GM12878 (cell line): ENCODE results near the gene HSPA12B. TPM values are rescaled to one million over a fixed set of nuclear protein-coding genes. Genes with fewer than 3 reads are reported as not detected.

ENCODE experiments used
- ATAC-seq: fragments of 200-7000 bp; cut with Tn5 transposase; 3 replicates; pipeline ENCODE4 v1.9.1; 2020; ENCODE audit warnings: mild to moderate bottlenecking, moderate library complexity
- BruUV-seq: library from RNA; stranded (reverse); fragments of 400-500 nt; replicated peaks from 2 replicates; lab custom pipeline; 2021; lab: Mats Ljungman, UMichigan
- CTCF ChIA-PET: fragments of 300-600 bp; sonication (Branson Sonifier 250); formaldehyde crosslinking; extraction: SDS; loops from one replicate; lab custom pipeline; 2021; ENCODE audit warnings: inconsistent platforms; lab: Yijun Ruan, JAX
- POLR2A ChIA-PET: fragments of 350-600 bp; formaldehyde crosslinking; extraction: SDS; loops from one replicate; lab custom pipeline; 2021; ENCODE audit warnings: inconsistent platforms; lab: Charles Lee
- RAD21 ChIA-PET: fragments of 300-600 bp; sonication (Branson Sonifier 250); formaldehyde crosslinking; loops from one replicate; lab custom pipeline; 2023; ENCODE audit warnings: antibody characterized with exemption; ENCODE audit not compliant: unreplicated experiment; lab: Charles Lee
- SMC1A ChIA-PET: fragments of 300-600 bp; sonication (Branson Sonifier 250); formaldehyde crosslinking; loops from one replicate; lab custom pipeline; 2023; ENCODE audit not compliant: unreplicated experiment, uncharacterized antibody; lab: Charles Lee
- DNase-seq: peaks from one replicate; pipeline ENCODE4 v3.0.0-alpha.2; 2011; ENCODE audit warnings: low read depth, low spot score
- FAIRE-seq: peaks from 3 replicates; lab custom pipeline; 2011; peaks lifted over from hg19 to GRCh38; lab: Jason Lieb, UNC
- H2AFZ ChIP-seq: 2 replicates; pipeline ENCODE4 v1.6.0; 2011; ENCODE audit warnings: low read depth, low read length, control low read depth; ENCODE audit not compliant: control insufficient read depth
- H3K27ac ChIP-seq: 2 replicates; pipeline ENCODE4 v1.5.1; 2011; ENCODE audit warnings: control low read depth; ENCODE audit not compliant: control insufficient read depth, insufficient read depth
- H3K27me3 ChIP-seq, 2 experiments: replicated peaks in 1 of 2; 2 replicates each; pipeline versions ENCODE4 v1.6.0 to v1.6.1; 2011; ENCODE audit warnings: low read length in 1 of 2; ENCODE audit not compliant: control insufficient read depth in 2 of 2, insufficient read depth in 2 of 2
- H3K36me3 ChIP-seq, 2 experiments: 2 replicates each; pipeline ENCODE4 v1.5.1; 2011; ENCODE audit warnings: low read length in 1 of 2; ENCODE audit not compliant: control insufficient read depth in 2 of 2, insufficient read depth in 2 of 2
- H3K4me1 ChIP-seq: 2 replicates; pipeline ENCODE4 v1.6.1; 2011; ENCODE audit warnings: mild to moderate bottlenecking, low read length, moderate library complexity, mixed read lengths; ENCODE audit not compliant: control insufficient read depth, insufficient read depth
- H3K4me2 ChIP-seq: 2 replicates; pipeline ENCODE4 v1.6.0; 2011; ENCODE audit warnings: control low read depth; ENCODE audit not compliant: control insufficient read depth, insufficient read depth
- H3K4me3 ChIP-seq: fragments of 200-600 bp; sonication (generic); 2 replicates; pipeline ENCODE4 v1.5.1; 2016
- H3K79me2 ChIP-seq: 2 replicates; pipeline ENCODE4 v1.6.0; 2011; ENCODE audit warnings: low read length; ENCODE audit not compliant: control insufficient read depth, insufficient read depth
- H3K9ac ChIP-seq: 2 replicates; pipeline ENCODE4 v1.8.0; 2011; ENCODE audit warnings: low read length, control low read depth, mixed read lengths; ENCODE audit not compliant: control insufficient read depth, insufficient read depth
- H3K9me3 ChIP-seq: replicated peaks from 3 replicates; pipeline ENCODE4 v1.5.1; 2011; ENCODE audit warnings: mild to moderate bottlenecking, low read length; ENCODE audit not compliant: control insufficient read depth, insufficient read depth
- H4K20me1 ChIP-seq: 2 replicates; pipeline ENCODE4 v1.6.0; 2011; ENCODE audit not compliant: control insufficient read depth, insufficient read depth
- EGR1 ChIP-seq, 2 experiments: IDR thresholded peaks; 1 replicate in 1 of 2; 2 replicates in 1 of 2; pipeline ENCODE4 v1.6.1; 2011 to 2012; ENCODE audit warnings: low read depth in 2 of 2, low read length in 2 of 2, borderline replicate concordance in 1 of 2, mild to moderate bottlenecking in 1 of 2, moderate library complexity in 1 of 2
- HDGF ChIP-seq: fragments of 450-650 bp; IDR thresholded peaks from 2 replicates; pipeline ENCODE4 v1.6.1; 2016; ENCODE audit warnings: antibody characterized with exemption
- IRF3 ChIP-seq: fragments of 450-650 bp; IDR thresholded peaks from 2 replicates; pipeline ENCODE4 v1.6.1; 2014; ENCODE audit warnings: mild to moderate bottlenecking
- PBX3 ChIP-seq: IDR thresholded peaks from 2 replicates; pipeline ENCODE4 v1.6.1; 2011; ENCODE audit warnings: mild to moderate bottlenecking, low read depth, low read length, moderate library complexity; ENCODE audit not compliant: insufficient replicate concordance
- RELA ChIP-seq: fragments of 450-650 bp; IDR thresholded peaks from 2 replicates; pipeline ENCODE4 v1.8.0; 2014; ENCODE audit warnings: borderline replicate concordance; ENCODE audit not compliant: partially characterized antibody
- SP1 ChIP-seq: IDR thresholded peaks from one replicate; pipeline ENCODE4 v1.6.1; 2011; ENCODE audit warnings: low read depth, low read length
- TCF12 ChIP-seq: IDR thresholded peaks from 2 replicates; pipeline ENCODE4 v1.6.1; 2011; ENCODE audit warnings: low read depth, mild to moderate bottlenecking, low read length
- WGBS: methylation state at CpG from one replicate; pipeline ENCODE4 v1.1.6; 2016; ENCODE audit warnings: low lambda C conversion rate; ENCODE audit not compliant: insufficient replicate concordance, insufficient coverage; ENCODE audit errors: missing lambda C conversion rate; 5-methylcytosine and 5-hydroxymethylcytosine counted together
- in situ Hi-C: fragments of 300-500 bp; cut with MboI; formaldehyde crosslinking; loops from 9 replicates; pipeline ENCODE4 v1.14.3; 2018; ENCODE audit warnings: mixed read lengths
- intact Hi-C: fragments of 100-400 bp; cut with micrococcal nuclease; formaldehyde crosslinking; loops from one replicate; pipeline ENCODE4 v1.14.2; 2022; ENCODE audit not compliant: unreplicated experiment
- polyA plus RNA-seq, 11 experiments: library from polyadenylated mRNA; depleted of rRNA in 4 of 11; unstranded in 6 of 11; stranded (reverse) in 5 of 11; fragments of >200 nt; fragmentation: Nextera tagmentation in 4 of 11; fragmentation: Illumina TruSeq in 1 of 11; extraction: Ambion mirVana in 4 of 11; extraction: Trizol in 1 of 11; gene quantifications; 1 replicate in 1 of 11; 2 replicates in 10 of 11; pipeline versions ENCODE4 v1.2.1 to v1.2.3, GENCODE V29; 2011 to 2016; ENCODE audit warnings: inconsistent platforms in 2 of 11, missing spikeins in 2 of 11, low read depth in 1 of 11
- total RNA-seq, 4 experiments: library from RNA; depleted of rRNA in 3 of 4; stranded (reverse); fragments of >200 nt in 3 of 4; fragmentation: Illumina TruSeq in 1 of 4; extraction: Trizol in 1 of 4; gene quantifications; 2 replicates each; pipeline versions ENCODE4 v1.2.1 to v1.2.3, GENCODE V29; 2013 to 2021
- TF ChIP-seq, protein P1 (sequence below), 3 experiments: IDR thresholded peaks in 2 of 3; conservative IDR thresholded peaks in 1 of 3; 2 replicates each; pipeline ENCODE4 v1.5.1; 2011; ENCODE audit warnings: low read depth in 3 of 3, low read length in 3 of 3, mild to moderate bottlenecking in 3 of 3, control low read depth in 2 of 3, moderate library complexity in 2 of 3, inconsistent platforms in 1 of 3, mixed read lengths in 1 of 3; ENCODE audit not compliant: control insufficient read depth in 2 of 3, insufficient read depth in 1 of 3; ENCODE audit errors: extremely low read depth in 1 of 3

Gene HSPA12B
- total and polyA plus RNA-seq, 10 of the 15 experiments (the other 5 are each of a cell fraction or from before 2014, with no cell fraction given), result 0.08 TPM; not detected in 9

DNA sequence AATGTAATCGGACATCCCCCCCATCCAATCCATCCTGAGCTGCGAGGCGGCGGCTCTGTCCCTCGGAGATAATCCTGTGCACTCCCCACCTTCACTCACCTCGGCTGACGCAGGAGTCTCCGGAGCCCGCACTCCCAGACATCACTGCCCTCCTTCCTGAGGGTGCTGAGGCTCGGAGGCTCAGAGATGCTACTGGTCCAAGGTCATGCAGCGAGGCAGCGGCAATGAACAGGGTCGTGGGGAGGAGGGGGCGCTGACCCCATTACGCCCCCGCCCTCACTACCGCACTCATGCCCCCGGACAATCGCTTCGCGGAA, 34.6 kb downstream of the HSPA12B start:
- Histone ChIP-seq H3K4me1 (peaks cover 24% of the 10 kb centered on the region), H3K79me2 (peaks cover 14% of the 10 kb centered on the region), H2AFZ (peak overlapping the region; percentile 96), H3K27me3 (no peaks in the 10 kb centered on the region), H3K4me3 (peak overlapping the region; percentile 89), H3K36me3 (no peaks in the 10 kb centered on the region; a peak in 1 of 4 replicates), H4K20me1 (no peaks in the 10 kb centered on the region), H3K27ac (no peak overlapping the region), H3K9ac (peak overlapping the region; percentile 82), H3K9me3 (no peaks in the 10 kb centered on the region), H3K4me2 (peak overlapping the region; percentile 94)
- POLR2A ChIA-PET, result interaction anchor here (2.5 kb wide), 1 partner anchor 54 kb away, joined by 9 read pairs; the partner anchor contains the start of gene AP5S1
- WGBS, result 5% methylated on average over 19 of the region's 21 CpGs
- intact Hi-C loops (loop anchor here (2.0 to 5.0 kb wide), 3 partner anchors 14 to 90 kb away; no protein-coding TSS in a partner anchor), in situ Hi-C loops (no loop called here)
- DNase-seq (no peak), ATAC-seq (peak; percentile 3; the same call in 1 of the 3 replicates), FAIRE-seq (peak; percentile 65)
- RAD21 ChIA-PET, result interaction anchor here (0.8 to 2.1 kb wide), 9 partner anchors 12 to 305 kb away, joined by 3 to 10 read pairs (median 4); partner anchors contain the start of gene AP5S1
- BruUV-seq, result no TSS peak
- TF ChIP-seq RELA, result no peak
- TF ChIP-seq EGR1 (IDR thresholded peaks at IDR 0.05; ENCODE audit: borderline replicate concordance in 1 of 2, low read depth in 2 of 2, low read length in 2 of 2), result peak in 1 of 2 experiments; percentile 67; a peak in 2 of 3 replicates
- SMC1A ChIA-PET, result no interaction called here
- CTCF ChIA-PET, result interaction anchor here (0.6 to 5.7 kb wide), 14 partner anchors 9 to 318 kb away, joined by 3 to 52 read pairs (median 12); partner anchors contain the start of gene CENPB

GRCh38 chr20:3767427-3768341, 35.2 kb downstream of the HSPA12B start, which contains the start of gene ADISSP:
TSS of gene ADISSP (minus strand) at chr20:3767753. CDS start at chr20:3760100, 7,653 bp downstream.
- intact Hi-C loops, result loop anchor here (2.0 to 5.0 kb wide), 3 partner anchors 15 to 90 kb away; no protein-coding TSS in a partner anchor
- TF ChIP-seq SP1 (peak; percentile 73), TCF12 (no peak), PBX3 (no peak), HDGF (peak; percentile 79; the same call in 1 of the 2 replicates), IRF3 (0 out of 2 replicates have a peak, but pooled peaks have one; percentile 21)
- TF ChIP-seq, protein P1, sequence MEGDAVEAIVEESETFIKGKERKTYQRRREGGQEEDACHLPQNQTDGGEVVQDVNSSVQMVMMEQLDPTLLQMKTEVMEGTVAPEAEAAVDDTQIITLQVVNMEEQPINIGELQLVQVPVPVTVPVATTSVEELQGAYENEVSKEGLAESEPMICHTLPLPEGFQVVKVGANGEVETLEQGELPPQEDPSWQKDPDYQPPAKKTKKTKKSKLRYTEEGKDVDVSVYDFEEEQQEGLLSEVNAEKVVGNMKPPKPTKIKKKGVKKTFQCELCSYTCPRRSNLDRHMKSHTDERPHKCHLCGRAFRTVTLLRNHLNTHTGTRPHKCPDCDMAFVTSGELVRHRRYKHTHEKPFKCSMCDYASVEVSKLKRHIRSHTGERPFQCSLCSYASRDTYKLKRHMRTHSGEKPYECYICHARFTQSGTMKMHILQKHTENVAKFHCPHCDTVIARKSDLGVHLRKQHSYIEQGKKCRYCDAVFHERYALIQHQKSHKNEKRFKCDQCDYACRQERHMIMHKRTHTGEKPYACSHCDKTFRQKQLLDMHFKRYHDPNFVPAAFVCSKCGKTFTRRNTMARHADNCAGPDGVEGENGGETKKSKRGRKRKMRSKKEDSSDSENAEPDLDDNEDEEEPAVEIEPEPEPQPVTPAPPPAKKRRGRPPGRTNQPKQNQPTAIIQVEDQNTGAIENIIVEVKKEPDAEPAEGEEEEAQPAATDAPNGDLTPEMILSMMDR (IDR thresholded peaks at IDR 0.05 in 2 of 3, conservative IDR thresholded peaks at IDR 0.05 in 1 of 3; ENCODE audit: control insufficient read depth in 2 of 3, extremely low read depth in 1 of 3, insufficient read depth in 1 of 3, low read depth in 3 of 3, low read length in 3 of 3), result peak in 2 of 3 experiments; percentile 14 to 23; a peak in 2 of 6 replicates

More at GRCh38 chr20:3767427-3768341, 35.2 kb downstream of the HSPA12B start, which contains the start of gene ADISSP:
- Histone ChIP-seq H4K20me1 (no peaks in the 10 kb centered on the region), H3K4me1 (peaks cover 24% of the 10 kb centered on the region), H3K9me3 (no peaks in the 10 kb centered on the region), H3K27me3 (no peaks in the 10 kb centered on the region), H3K4me2 (peak within 1 kb of the TSS; percentile 94), H3K4me3 (peak within 1 kb of the TSS; percentile 89), H3K9ac (peak within 1 kb of the TSS; percentile 82), H3K36me3 (no peaks in the 10 kb centered on the region; a peak in 1 of 4 replicates), H3K79me2 (peaks cover 14% of the 10 kb centered on the region), H2AFZ (peak within 1 kb of the TSS; percentile 96), H3K27ac (peak within 1 kb of the TSS; percentile 75)
- ChIA-PET RAD21 (interaction anchor here (0.6 to 2.1 kb wide), 17 partner anchors 10 to 304 kb away, joined by 3 to 10 read pairs (median 4); partner anchors contain the start of genes AP5S1 and SPEF1), CTCF (interaction anchor here (0.6 to 5.7 kb wide), 29 partner anchors 10 to 794 kb away, joined by 3 to 52 read pairs (median 5); partner anchors contain the start of genes AP5S1, CENPB, SIGLEC1 and SPEF1), SMC1A (interaction anchor here (0.6 to 2.2 kb wide), 11 partner anchors 9 to 1838 kb away, joined by 3 to 12 read pairs (median 3); partner anchors contain the start of genes AP5S1 and CENPB), POLR2A (interaction anchor here (0.5 to 2.5 kb wide), 8 partner anchors 11 to 315 kb away, joined by 3 to 9 read pairs (median 3); partner anchors contain the start of gene AP5S1)
- in situ Hi-C loops, result no loop called here
- BruUV-seq, result TSS peak; percentile 75
- FAIRE-seq (peak; percentile 98), DNase-seq (peak; percentile 91), ATAC-seq (peak; percentile 97)
- under 1% methylated on average over 54 of the region's 80 CpGs for WGBS
